Measurements from ENCODE around the gene SCIN. TPM values are rescaled to one million over a fixed set of nuclear protein-coding genes. Genes with fewer than 3 reads are reported as not detected.

The SCIN gene
- total RNA-seq, 1 experiment from 2014 or later, result not detected

GRCh38 chr7:12565873-12566272 lies 4.6 kb upstream of the SCIN start:
- DNase-seq (ENCODE audit: extremely low read depth, low read depth), result no peak

GRCh38 chr7:12567015-12567414 lies 3.5 kb upstream of the SCIN start:
- DNase-seq (ENCODE audit: extremely low read depth, low read depth), result no peak

- DNase-seq (ENCODE audit: extremely low read depth, low read depth), result no peak
These were observed 847 bp upstream of the SCIN start for GRCh38 chr7:12569673-12570072.

GRCh38 chr7:12570168-12570533 lies 369 bp upstream of the SCIN start:
- no peak for DNase-seq (ENCODE audit: extremely low read depth, low read depth)

GRCh38 chr7:12571691-12572090 lies 1.2 kb downstream of the SCIN start:
- no peak for DNase-seq (ENCODE audit: extremely low read depth, low read depth)

- no peak for DNase-seq (ENCODE audit: extremely low read depth, low read depth)
These were observed 2.5 kb downstream of the SCIN start for GRCh38 chr7:12572941-12573575.

DNA sequence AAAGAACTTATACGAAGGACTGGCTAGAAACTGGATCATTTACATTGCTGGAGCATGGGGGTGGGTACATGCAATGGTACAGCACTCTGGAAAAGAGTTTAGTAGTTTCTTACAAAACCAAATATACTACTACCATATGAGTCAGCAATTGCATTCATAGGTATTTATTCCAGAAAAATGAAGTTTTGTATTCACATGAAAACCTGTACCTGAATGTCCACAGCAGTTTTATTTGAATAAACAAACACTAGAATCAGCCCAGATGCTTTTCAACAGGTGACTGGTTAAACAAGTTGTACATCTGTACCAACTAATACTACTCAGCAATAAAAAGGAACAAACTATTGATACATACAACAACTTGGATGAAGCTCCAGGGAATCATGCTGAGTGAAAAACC lies 3.4 kb downstream of the SCIN start:
- DNase-seq (ENCODE audit: extremely low read depth, low read depth), result no peak

- no peak for DNase-seq (ENCODE audit: extremely low read depth, low read depth)
These were observed 8.6 kb downstream of the SCIN start for GRCh38 chr7:12578930-12579640.

DNA sequence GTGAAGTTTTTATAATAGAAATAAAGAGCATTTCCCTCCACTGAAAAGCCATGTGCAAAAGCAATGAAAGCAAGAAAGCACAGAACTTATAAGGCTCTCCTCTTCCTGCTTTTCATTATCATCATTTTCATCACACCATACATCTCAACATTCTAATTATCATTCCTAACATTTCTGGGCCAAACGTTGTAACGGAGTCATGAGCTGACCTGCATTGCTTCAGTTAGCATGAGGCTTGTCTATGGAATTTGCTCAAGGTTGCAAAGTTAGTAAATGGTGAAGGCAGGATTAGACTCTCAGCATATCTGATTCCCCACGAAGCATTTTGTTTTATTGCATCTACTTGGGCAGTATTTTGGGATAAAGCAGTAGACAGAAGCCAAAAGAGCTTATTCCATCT lies 11.4 kb downstream of the SCIN start:
- no peak for DNase-seq (ENCODE audit: extremely low read depth, low read depth)

DNA sequence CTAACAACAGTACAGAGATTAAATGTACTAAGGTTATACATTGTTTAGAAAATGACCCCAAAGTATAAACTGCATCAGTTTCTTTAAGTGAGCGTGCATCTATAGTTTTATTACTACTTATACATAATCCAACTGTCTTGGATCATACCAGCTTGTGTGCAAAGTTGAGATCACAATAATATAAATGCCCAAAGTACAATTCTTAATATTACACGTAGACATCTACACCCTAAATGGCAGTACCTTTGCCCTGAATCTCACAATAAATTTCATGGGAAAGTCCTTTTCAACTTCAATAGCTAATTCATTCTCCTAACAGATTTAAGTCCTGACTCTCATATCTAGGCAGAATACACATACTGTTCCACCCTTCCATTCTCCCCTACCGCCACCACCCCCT lies 11.8 kb downstream of the SCIN start:
- no peak for DNase-seq (ENCODE audit: extremely low read depth, low read depth)

- DNase-seq (ENCODE audit: extremely low read depth, low read depth), result no peak
These were observed 12.7 kb downstream of the SCIN start for GRCh38 chr7:12583176-12583575.

- no peak for DNase-seq (ENCODE audit: extremely low read depth, low read depth)
These were observed 13.4 kb downstream of the SCIN start for GRCh38 chr7:12583922-12584321.

- no peak for DNase-seq (ENCODE audit: extremely low read depth, low read depth)
These were observed 14.4 kb downstream of the SCIN start for GRCh38 chr7:12584930-12585329.

DNA sequence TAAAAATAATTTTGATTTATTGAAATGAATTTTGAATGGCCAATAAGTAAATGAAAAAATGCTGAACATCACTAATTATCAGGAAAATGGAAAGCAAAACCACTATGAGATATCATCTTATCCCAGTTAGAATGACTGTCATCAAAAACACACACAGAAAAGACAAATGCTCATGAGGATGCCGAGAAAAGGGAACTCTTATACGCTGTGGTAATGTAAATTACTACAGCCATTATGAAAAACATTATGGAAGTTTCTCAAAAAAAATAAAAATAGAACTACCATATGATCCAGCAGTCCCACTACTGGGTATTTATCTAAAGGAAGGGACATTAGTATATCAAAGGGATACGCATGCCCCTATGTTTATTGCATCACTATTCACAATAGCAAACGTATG lies 15.8 kb downstream of the SCIN start:
- no peak for DNase-seq (ENCODE audit: extremely low read depth, low read depth)

GRCh38 chr7:12588259-12588904 lies 17.9 kb downstream of the SCIN start:
- DNase-seq (ENCODE audit: extremely low read depth, low read depth), result no peak

GRCh38 chr7:12590559-12590958 lies 20.0 kb downstream of the SCIN start:
- DNase-seq (ENCODE audit: extremely low read depth, low read depth), result no peak

DNA sequence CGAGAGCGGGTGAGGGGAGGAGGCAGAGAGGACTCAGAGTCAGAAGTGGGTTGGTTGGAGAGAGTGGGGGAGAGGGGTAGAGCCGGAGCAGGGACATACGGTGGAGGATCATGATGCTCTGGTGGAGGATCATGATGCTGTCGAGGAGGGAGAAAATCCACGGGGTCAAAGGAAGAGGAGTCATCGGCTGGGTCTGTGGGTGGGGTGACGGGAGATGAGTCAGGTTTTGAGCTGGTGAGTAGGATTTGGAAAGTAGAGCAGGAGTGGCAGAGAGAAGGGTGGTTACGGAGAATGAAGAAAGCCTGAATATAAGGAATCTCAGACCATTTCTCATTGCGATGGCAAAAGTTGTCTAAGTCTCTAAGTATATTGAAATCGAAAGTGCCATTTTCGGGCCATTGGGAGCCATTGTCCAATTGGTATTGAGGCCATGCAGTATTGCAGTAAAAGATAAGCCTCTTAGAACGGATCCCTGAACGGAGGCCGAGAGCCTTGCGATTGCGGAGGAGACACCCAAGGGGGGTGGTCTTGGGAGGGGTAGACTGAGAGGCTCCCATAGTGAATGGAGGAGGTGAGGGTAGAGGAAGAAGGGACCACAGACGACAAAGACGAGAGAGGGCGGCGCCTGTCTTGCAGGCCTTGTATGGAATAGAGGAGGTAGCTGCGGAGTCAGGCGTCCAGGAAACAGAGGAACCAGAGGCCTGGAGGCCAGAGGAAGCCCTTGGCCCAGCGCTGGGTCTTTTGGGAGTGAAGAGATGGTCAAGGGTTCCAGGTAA lies 23.8 kb downstream of the SCIN start:
- DNase-seq (ENCODE audit: extremely low read depth, low read depth), result no peak

GRCh38 chr7:12595148-12595547 lies 24.6 kb downstream of the SCIN start:
- no peak for DNase-seq (ENCODE audit: extremely low read depth, low read depth)

DNA sequence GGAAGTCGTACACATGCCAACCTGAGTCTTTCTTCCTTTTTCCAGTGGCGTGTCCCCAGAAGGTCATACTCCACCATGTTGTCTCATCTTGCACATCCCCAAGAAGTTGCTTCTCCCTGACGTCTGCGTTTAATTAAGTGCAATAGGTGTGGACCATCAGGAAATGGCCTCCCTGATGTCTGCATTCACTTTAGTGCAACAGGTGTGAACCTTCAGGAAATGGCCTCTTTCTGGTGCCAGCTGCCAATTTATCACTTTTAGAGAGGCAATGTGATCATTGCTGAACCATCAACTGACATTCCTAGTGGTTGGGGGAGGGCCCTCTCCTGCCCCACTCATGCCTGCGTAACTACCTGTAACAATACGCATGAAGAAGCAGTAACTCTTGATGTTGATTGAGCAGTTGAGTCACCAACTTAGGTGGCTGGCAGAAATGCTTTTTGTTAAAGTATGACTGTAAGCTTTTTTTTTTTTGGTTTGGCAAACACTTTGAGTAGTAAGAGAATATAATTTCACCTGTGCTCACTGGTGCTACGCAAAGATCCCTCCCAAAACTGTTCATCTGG lies 25.8 kb downstream of the SCIN start:
- DNase-seq (ENCODE audit: extremely low read depth, low read depth), result no peak

DNA sequence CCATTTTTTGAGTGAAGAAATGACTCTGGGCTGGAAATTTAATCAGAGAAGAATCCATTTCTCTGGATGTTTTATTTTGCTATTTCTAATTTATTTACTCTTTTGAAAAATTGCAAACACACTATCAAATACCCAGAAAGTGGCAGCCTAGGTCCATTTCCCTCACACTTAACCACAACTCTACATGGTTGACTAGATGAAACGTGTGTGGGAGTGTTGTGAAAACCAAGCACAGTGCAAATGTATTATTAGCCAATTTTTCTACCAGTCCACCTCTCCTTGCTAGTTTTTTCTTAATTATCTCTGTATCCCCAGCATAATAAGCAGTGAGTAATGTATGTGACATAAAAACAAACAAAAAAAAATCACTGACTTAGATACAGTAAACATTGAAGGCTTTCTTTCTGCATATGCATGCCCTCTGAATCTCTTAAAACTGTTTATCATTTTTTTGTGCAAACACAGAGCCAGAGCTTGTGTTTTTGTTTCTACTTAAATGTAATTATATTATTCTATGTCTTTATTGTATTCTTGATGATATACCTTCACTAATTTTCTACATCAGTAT lies 30.9 kb downstream of the SCIN start:
- DNase-seq (ENCODE audit: extremely low read depth, low read depth), result no peak

DNA sequence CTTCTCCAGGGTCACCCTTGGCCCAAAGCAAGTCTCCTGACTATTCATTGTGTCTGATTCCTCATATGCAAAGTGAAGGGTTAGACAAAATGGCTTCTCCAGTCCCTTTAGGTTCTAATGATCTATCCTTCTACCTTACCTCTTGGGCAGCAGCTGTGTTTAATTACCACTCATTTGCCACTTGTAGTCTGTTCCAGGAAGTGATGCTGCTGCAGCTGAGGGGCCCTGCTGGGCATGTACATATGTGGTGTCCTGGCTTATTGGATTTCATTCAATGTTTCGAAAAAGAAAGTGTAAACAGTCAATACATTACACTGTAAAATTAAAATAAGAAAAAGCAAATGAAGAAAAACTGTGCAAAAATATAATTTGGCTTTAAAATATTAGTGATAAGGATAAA lies 36.6 kb downstream of the SCIN start:
- no peak for DNase-seq (ENCODE audit: extremely low read depth, low read depth)
